Neutrophil (primary cell): Measurements from ENCODE around the gene GABRR2.
"Not testable (repeated sequence)": the region's sequence is repeated elsewhere in the genome, so short reads cannot be mapped to it uniquely, and the experiment has no call there.

Experiments
- H3K27ac ChIP-seq: fragments of 200-600 bp; sonication (generic); 2 replicates; pipeline ENCODE4 v1.5.1; 2016; ENCODE audit warnings: mild to moderate bottlenecking, moderate library complexity
- H3K27me3 ChIP-seq: fragments of 200-600 bp; sonication (generic); 2 replicates; pipeline ENCODE4 v1.6.0; 2016; ENCODE audit warnings: mild to moderate bottlenecking
- H3K36me3 ChIP-seq: fragments of 200-600 bp; sonication (generic); 2 replicates; pipeline ENCODE4 v1.5.1; 2017
- H3K4me1 ChIP-seq, 2 experiments: fragments of 200-600 bp in 1 of 2; sonication (generic) in 1 of 2; 1 replicate in 1 of 2; 2 replicates in 1 of 2; pipeline versions ENCODE4 v1.5.1 to v1.6.1; 2013 to 2016; ENCODE audit warnings: low read depth in 1 of 2, low read length in 1 of 2, mild to moderate bottlenecking in 1 of 2, moderate library complexity in 1 of 2; ENCODE audit not compliant: control insufficient read depth in 1 of 2, insufficient read depth in 1 of 2
- H3K4me3 ChIP-seq, 2 experiments: fragments of 200-600 bp in 1 of 2; sonication (generic) in 1 of 2; 1 replicate in 1 of 2; 2 replicates in 1 of 2; pipeline ENCODE4 v1.5.1; 2013 to 2016; ENCODE audit warnings: low read depth in 1 of 2, low read length in 1 of 2, mild to moderate bottlenecking in 1 of 2, moderate library complexity in 1 of 2
- H3K9me3 ChIP-seq: fragments of 200-600 bp; sonication (generic); 2 replicates; pipeline ENCODE4 v1.5.1; 2016
- CTCF ChIP-seq: fragments of 200-600 bp; sonication (generic); IDR thresholded peaks from 2 replicates; pipeline ENCODE4 v1.5.1; 2016; ENCODE audit warnings: antibody characterized with exemption

The GABRR2 gene

DNA sequence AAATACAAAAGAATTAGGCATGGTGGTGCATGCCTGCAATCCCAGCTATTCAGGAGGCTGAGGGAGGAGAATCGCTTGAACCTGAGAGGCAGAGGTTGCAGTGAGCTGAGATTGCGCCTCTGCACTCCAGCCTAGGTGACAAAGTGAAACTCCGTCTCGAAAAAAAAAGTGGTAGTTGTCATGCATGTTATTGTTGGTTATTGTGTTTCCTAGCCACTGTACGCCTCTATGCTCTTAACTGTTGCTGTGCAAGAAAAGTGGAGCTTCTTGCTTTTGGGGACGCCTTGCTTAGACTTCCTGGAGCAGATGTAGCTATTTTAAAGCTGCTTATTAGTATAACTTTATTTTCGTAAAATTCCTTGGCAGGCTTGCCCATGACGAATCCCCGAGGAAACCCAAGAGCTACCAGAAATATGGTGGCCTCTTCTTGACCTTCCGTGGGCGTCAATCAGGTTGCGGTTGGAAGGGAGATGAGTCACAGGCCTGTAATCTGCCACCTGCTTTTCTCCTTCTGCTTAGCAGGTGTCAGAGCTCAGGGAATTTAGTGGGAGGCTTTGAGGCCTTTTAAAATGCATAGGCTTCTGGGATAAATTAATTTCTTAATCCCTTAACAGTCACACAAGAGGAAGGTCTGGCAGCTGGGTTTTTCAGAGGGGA, 17.3 kb downstream of the GABRR2 start:
- H3K27ac ChIP-seq, result peak overlapping the region; percentile 69
- no peaks in the 10 kb centered on the region for H3K9me3 ChIP-seq
- no peak for TF ChIP-seq CTCF
- H3K4me1 ChIP-seq, result peaks cover 18 to 19% of the 10 kb centered on the region in 2 experiments
- H3K4me3 ChIP-seq, result peak overlapping the region; percentile 14 to 28
- H3K36me3 ChIP-seq, result no peaks in the 10 kb centered on the region
- no peaks in the 10 kb centered on the region for H3K27me3 ChIP-seq

DNA sequence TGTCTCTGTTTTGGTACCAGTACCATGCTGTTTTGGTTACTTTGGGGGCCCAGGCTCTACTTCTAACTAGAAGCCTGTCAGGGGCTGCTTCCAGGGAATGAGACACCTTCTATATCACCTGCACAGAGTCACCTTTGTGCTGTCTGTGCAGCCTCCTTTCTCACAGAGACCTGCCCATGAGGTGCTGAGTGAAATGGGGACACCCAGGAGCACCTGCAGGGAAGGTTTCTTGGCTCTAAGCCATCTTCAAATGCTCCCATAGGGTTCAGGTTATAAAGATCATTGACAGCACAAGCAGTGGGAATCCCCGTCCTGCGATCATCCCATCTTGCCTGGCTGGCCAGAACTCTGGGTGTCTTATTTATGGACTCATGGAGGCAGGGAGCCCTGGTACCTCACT, 19.1 kb downstream of the GABRR2 start:
- Histone ChIP-seq H3K4me1 (peaks cover 18 to 19% of the 10 kb centered on the region in 2 experiments), H3K9me3 (no peaks in the 10 kb centered on the region), H3K27me3 (no peaks in the 10 kb centered on the region), H3K4me3 (no peak overlapping the region), H3K36me3 (no peaks in the 10 kb centered on the region), H3K27ac (no peak overlapping the region)
- TF ChIP-seq CTCF, result no peak

- not testable (repeated sequence) for H3K36me3 ChIP-seq, H3K4me3 ChIP-seq, H3K27me3 ChIP-seq, H3K27ac ChIP-seq, H3K9me3 ChIP-seq
- H3K4me1 ChIP-seq, result peaks cover 18 to 19% of the 10 kb centered on the region in 2 experiments
Measured at GRCh38 chr6:89295116-89295515, 20.0 kb downstream of the GABRR2 start.

DNA sequence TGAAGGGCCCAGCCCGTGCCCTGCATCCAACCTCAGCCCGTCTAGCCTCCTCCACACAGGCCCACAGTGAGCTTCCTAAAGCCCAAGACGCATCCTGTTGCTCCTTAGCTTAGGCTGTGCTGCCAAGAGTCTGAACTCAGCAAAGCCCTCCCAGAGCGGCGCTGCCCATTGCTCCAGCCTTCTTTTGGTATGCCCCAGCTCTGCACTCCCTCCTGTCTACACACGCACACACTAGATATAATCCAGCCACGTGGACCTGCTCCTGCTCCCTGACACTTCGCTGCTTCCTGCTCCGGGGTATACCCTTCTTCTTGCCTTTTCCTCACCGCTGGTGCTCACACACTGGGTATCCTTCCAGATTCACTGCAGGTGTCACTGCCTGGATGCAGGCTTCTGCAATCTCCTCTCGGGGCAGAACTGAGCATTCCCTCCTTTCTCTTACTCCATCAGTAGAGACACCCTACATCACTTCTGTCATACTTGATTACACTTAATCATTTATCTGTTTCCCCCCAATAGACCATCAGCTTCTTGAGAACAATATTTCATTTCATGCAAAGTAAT, 23.8 kb downstream of the GABRR2 start:
- no peak for TF ChIP-seq CTCF
- no peak overlapping the region for H3K27ac ChIP-seq
- H3K27me3 ChIP-seq, result no peaks in the 10 kb centered on the region
- H3K4me3 ChIP-seq, result no peak overlapping the region
- H3K4me1 ChIP-seq, result no peaks in the 10 kb centered on the region
- H3K36me3 ChIP-seq, result no peaks in the 10 kb centered on the region
- H3K9me3 ChIP-seq, result no peaks in the 10 kb centered on the region

DNA sequence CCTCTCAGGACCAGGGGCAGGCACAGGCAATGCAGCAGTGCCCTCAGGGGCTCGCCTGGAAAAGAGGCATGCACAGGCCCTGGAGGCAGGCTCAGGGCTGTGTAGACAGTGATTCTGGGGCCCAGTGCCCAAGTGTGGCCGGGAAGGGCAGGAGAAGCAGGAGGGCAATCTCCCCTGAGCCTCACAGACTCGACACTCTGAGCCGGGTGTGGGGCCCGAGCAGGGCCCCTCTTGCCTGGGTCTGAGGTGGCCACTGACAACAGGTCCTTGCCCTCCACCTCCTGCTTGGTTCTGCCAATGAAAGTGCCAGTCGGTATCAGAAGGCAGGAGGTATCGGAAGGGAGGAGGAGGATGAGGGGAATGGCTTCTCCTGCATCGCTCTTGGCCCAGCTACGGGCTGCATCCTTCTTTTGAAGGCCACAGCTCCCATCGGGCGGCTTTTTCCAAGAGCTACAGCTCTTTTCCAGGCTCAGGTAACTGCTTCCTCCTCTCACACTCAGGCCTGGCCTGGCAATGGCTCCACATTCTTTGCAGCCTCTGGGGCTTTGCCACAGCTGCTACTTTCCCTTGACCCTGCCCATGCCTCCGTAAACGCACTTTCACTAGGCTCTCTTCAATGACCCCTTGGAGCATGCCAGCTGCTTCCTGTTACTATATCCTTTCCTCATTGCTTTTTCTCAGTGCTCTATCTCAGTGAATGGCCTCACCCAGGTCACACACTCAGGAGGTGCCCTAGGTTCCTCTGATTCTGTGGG, 24.5 kb downstream of the GABRR2 start:
- TF ChIP-seq CTCF, result no peak
- H3K9me3 ChIP-seq, result no peaks in the 10 kb centered on the region
- no peak overlapping the region for H3K27ac ChIP-seq
- H3K4me1 ChIP-seq, result no peaks in the 10 kb centered on the region
- no peaks in the 10 kb centered on the region for H3K27me3 ChIP-seq
- H3K4me3 ChIP-seq, result no peak overlapping the region
- no peaks in the 10 kb centered on the region for H3K36me3 ChIP-seq

DNA sequence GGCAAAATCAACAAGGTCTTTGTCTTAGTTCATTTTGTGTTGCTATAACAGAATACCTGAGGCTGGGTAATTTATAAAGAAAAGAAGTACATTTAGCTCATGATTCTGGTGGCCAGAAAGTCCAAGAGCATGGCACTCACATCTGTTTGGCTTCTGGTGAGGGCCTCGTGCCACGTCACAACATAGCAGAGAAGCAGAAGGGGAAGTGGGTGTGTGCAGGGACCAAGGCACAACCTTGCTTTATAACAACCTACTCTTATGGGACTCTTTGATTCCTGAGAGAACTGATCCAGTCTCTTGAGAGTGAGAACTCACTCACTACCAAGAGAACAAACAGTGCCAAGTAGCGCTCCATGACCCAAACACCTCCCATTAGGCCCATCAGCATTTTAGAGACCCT, 25.4 kb downstream of the GABRR2 start:
- H3K4me3 ChIP-seq, result no peak overlapping the region
- H3K36me3 ChIP-seq, result no peaks in the 10 kb centered on the region
- no peaks in the 10 kb centered on the region for H3K9me3 ChIP-seq
- no peaks in the 10 kb centered on the region for H3K27me3 ChIP-seq
- TF ChIP-seq CTCF, result no peak
- no peak overlapping the region for H3K27ac ChIP-seq
- no peaks in the 10 kb centered on the region for H3K4me1 ChIP-seq
